HG03097 (cell line): ENCODE measurements around the gene ACTR3C.
"Not testable (repeated sequence)": the region's sequence is repeated elsewhere in the genome, so short reads cannot be mapped to it uniquely, and the experiment has no call there.

Experiments
- ATAC-seq: cut with Tn5 transposase; IDR thresholded peaks from one replicate; pipeline ENCODE4 v1.9.1; 2021; ENCODE audit not compliant: unreplicated experiment, low FRiP score

ACTR3C gene

GRCh38 chr7:150219941-150220658, 103.2 kb downstream of the ACTR3C start:
- ATAC-seq: not testable (repeated sequence)

DNA sequence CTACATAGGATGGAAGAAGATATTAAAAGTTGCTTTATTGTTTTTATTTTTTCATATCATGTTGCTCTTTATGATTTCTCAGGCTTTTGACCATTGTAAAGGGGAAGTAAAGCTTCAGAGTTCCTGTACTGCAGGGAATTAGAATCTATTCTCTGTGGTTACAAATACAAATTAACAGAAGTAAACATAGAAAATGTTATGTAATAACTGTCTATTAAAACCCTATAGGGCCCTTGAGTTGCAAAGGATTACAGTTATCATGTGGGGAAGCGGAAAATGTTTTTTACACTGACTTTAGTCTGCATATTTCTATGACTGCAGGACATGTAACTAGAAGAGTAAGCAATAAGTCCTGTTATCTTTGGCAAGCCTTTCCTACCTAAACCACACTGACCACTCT, 116.5 kb downstream of the ACTR3C start:
- ATAC-seq: not testable (repeated sequence)

- not testable (repeated sequence) for ATAC-seq
These were observed 117.5 kb downstream of the ACTR3C start for GRCh38 chr7:150205866-150206265.

GRCh38 chr7:150204577-150204976, 118.8 kb downstream of the ACTR3C start:
- not testable (repeated sequence) for ATAC-seq

DNA sequence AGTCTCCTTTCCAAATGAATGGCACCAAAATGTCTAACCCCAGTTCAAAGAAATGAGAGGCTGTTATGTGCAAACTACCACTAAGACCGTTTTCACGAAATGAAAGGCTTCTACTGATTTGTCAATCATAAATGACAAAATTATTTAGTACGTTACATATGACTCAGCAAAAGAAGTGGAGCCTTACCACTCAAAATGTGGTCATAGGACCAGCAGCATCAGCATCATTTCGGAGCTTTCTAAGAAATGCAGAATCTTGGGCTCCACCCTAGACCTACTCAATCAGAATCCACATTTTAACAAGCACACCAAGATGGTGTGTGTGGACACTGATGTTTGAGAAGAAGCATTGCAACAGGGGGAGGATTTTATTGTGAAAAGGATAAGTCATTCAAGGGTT, 120.5 kb downstream of the ACTR3C start:
- ATAC-seq: not testable (repeated sequence)
